Nasal cavity respiratory epithelium epithelial cell of viscerocranial mucosa (primary cell): ENCODE results near the gene TRIM38. TPM values are rescaled to one million over a fixed set of nuclear protein-coding genes. Genes with fewer than 3 reads are reported as not detected.

Experiments used
- total RNA-seq: library from RNA; depleted of rRNA; stranded (reverse); fragments of >200 nt; gene quantifications from 2 replicates; pipeline ENCODE4 v1.2.3, GENCODE V29; 2014

Gene TRIM38, protein sequence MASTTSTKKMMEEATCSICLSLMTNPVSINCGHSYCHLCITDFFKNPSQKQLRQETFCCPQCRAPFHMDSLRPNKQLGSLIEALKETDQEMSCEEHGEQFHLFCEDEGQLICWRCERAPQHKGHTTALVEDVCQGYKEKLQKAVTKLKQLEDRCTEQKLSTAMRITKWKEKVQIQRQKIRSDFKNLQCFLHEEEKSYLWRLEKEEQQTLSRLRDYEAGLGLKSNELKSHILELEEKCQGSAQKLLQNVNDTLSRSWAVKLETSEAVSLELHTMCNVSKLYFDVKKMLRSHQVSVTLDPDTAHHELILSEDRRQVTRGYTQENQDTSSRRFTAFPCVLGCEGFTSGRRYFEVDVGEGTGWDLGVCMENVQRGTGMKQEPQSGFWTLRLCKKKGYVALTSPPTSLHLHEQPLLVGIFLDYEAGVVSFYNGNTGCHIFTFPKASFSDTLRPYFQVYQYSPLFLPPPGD
- total RNA-seq, result 4.8 and 8.6 TPM in 2 replicates

DNA sequence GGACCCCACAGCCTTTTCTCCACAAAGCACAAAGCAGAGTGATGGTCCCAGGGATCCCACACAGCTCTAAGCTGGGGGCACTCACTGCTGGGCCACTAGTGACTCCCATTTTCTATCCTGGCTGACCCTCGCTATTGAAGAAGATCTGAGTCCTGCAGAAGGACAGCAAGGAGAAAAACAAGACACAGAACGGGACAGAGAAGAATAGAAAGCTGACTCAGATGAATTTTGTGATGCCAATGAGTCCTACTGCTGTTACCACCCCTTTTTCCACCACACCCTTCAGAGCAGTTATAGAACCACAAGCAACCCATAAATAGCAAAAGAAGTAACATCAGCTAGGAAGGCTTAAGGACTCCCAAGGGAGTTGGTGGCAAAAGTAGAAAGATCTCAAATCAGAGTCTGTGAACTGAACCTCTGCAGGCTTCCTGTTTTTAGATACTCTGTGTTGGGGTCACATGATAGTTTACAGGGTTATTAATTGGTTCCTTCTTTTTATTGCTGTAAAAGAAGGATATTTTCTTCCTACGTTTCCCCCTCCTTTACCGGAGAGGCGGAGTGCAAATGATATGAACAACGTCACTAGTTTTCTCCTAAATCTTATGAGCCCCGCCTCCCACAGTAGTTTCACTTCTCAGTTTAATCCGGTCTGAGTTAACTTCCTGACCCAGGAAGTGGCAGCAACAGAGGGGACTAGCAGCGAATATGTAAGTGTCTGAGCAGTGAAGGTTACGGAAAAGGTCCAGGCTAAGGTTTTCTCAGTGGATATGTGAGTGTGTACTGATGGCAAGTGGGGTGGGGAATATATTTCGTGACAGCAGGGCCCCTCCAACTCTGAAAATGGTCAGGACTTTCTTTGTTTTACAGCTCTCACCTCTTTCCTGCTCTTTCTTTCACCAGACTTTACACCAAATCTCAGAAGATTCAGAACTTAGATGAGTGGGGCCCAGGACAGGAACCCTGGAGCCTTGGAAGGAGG is at the start of gene TRIM38:
Gene TRIM38 (plus strand): TSS at position 654 of the 979 bp plus-strand sequence. CDS start 3,721 bp downstream, outside the sequence.

DNA sequence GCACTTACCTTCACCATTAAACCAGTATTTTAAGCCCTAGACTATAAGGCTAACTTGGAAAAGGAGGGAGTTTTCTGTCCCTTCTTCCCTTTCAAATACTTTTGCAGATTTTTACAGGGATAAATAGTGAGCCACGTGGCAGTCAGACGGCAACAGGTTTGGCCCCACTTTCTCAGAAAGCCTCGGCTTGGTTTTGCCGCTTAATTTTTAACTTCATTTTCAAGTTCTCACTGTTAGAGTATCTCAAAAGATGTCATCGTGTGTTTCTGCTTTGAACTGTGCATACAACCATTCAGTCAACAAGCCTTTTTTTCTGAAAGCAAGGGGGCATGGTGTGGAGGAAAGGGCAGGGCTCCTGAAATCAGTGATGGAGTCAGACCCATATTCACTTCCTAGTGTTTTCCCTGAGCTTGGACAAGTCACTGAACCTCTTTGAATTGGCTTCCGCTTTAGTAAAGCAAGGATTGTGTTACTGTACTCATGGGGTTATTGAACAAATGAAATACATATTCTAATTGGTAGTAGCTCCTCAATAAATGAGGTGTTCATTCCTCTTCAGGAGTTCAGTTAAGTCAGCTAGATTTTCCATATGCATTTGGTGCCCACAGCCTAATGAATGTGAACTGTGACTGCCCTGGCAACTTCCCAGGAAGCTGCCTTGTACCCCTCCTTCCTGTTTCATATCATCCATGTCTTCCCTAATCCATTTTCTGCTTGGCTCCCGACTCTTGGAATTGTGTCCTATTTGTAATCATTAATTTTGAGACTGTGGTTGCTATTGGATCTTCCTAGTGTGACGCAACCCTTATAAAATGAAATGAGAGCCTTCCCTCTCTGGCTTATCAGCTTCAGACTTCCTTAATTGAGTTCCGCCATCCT is 31.8 kb upstream of the TRIM38 start, which contains the start of gene SLC17A2:
Gene SLC17A2 (minus strand): TSS at position 160 of the 879 bp plus-strand sequence. CDS start 4,895 bp downstream, outside the sequence.

Other genes with a start within 250 kb of the TRIM38 start
- gene SLC17A4, start 208.1 kb upstream of the TRIM38 start, total RNA-seq, result not detected in 2 replicates
- gene SLC17A1, start 130.8 kb upstream of the TRIM38 start, total RNA-seq, result not detected in 2 replicates
- gene SLC17A3, start 88.6 kb upstream of the TRIM38 start, total RNA-seq, result not detected in 2 replicates
- not detected in 2 replicates for gene SLC17A2, start 32.1 kb upstream of the TRIM38 start, total RNA-seq
- gene HFE, start 124.6 kb downstream of the TRIM38 start, total RNA-seq, result 1.4 and 8.8 TPM in 2 replicates